Breast epithelium (tissue), 4 donors: ENCODE data around the gene ADRA1B. TPM values are rescaled to one million over a fixed set of nuclear protein-coding genes. Genes with fewer than 3 reads are reported as not detected.
A peak's percentile ranks its signal among the peaks of the same experiment; 100 is the strongest.
"Not testable (repeated sequence)": the region's sequence is repeated elsewhere in the genome, so short reads cannot be mapped to it uniquely, and the experiment has no call there.

Source experiments
- DNase-seq, 2 donors: peaks; one replicate each; pipeline ENCODE4 v3.0.0-alpha.2; 2019; ENCODE audit warnings: low spot score in 2 of 2
- H3K27ac ChIP-seq, 2 donors: fragments of 200-600 bp; sonication (generic) in 1 of 2; one replicate each; pipeline ENCODE4 v1.5.1; 2016 to 2019; ENCODE audit warnings: mild to moderate bottlenecking in 1 of 2
- H3K27me3 ChIP-seq, 2 donors: fragments of 200-600 bp; sonication (generic) in 1 of 2; one replicate each; pipeline versions ENCODE4 v1.5.1 to v1.6.0; 2017 to 2019; ENCODE audit warnings: control low read depth in 1 of 2, mild to moderate bottlenecking in 1 of 2
- H3K36me3 ChIP-seq: fragments of 200-600 bp; one replicate; pipeline ENCODE4 v1.5.1; 2019
- H3K4me1 ChIP-seq, 2 donors: fragments of 200-600 bp; sonication (generic); one replicate each; pipeline ENCODE4 v1.5.1; 2016 to 2019; ENCODE audit warnings: control low read depth in 1 of 2
- H3K4me3 ChIP-seq, 3 donors: fragments of 200-600 bp; sonication (generic); 1 replicate in 2 of 3; 2 replicates in 1 of 3; pipeline ENCODE4 v1.5.1; 2016 to 2019; ENCODE audit warnings: mild to moderate bottlenecking in 3 of 3, moderate library complexity in 2 of 3
- H3K9me3 ChIP-seq, 2 donors: fragments of 200-600 bp; sonication (generic) in 1 of 2; one replicate each; pipeline ENCODE4 v1.5.1; 2016 to 2019; ENCODE audit warnings: control low read depth in 1 of 2
- POLR2A ChIP-seq: fragments of 450-650 bp; IDR thresholded peaks from one replicate; pipeline ENCODE4 v1.6.1; 2016; ENCODE audit warnings: antibody characterized with exemption, mild to moderate bottlenecking, moderate library complexity
- POLR2AphosphoS5 ChIP-seq, 3 donors: sonication (generic); formaldehyde crosslinking; IDR thresholded peaks; one replicate each; pipeline ENCODE4 v1.6.1; 2017; ENCODE audit warnings: antibody characterized with exemption in 3 of 3
- intact Hi-C: fragments of 100-400 bp; cut with DNase I; formaldehyde crosslinking; loops from one replicate; pipeline ENCODE4 v1.15.1; 2023; ENCODE audit warnings: low total_unique reads
- total RNA-seq, 3 donors: library from RNA; depleted of rRNA; stranded (reverse); fragments of >200 nt; gene quantifications; one replicate each; pipeline ENCODE4 v1.1.0, GENCODE V29; 2016
- TF ChIP-seq, protein P1 (sequence below), 3 donors: fragments of 450-650 bp; IDR thresholded peaks; one replicate each; pipeline ENCODE4 v1.5.1; 2016 to 2017; ENCODE audit warnings: antibody characterized with exemption in 3 of 3, mild to moderate bottlenecking in 3 of 3, moderate library complexity in 3 of 3

Gene ADRA1B
- total RNA-seq, 3 donors from 2014 or later = 0.33 to 2.9 (median 0.88) TPM

DNA sequence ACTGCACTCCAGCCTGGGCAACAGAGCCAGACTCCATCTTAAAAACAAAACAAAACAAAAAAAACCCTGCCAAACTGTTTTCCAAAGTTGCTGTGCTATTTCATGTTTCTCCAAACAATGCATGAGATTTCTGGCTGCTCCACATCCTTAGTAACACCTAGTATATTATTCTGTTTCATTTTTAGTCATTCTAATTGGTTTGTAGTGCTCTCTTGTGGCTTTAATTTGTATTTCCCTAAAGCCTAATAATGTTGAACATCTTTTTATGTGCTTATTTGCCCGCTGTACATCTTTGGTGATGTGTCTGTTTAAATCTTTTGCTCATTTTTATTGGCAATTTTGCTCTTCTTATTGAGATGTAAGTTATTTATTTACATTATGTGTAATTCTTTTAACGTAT is 74.2 kb downstream of the ADRA1B start:
- H3K27me3 ChIP-seq = peaks cover 0 to 5% of the 10 kb centered on the region in 2 donors
- H3K36me3 ChIP-seq = no peaks in the 10 kb centered on the region
- intact Hi-C loops = no loop called here
- no peak overlapping the region for H3K4me3 ChIP-seq
- no peak for DNase-seq
- TF ChIP-seq POLR2AphosphoS5 (IDR thresholded peaks at IDR 0.05) (no peak), POLR2A (no peak)
- TF ChIP-seq, protein P1, sequence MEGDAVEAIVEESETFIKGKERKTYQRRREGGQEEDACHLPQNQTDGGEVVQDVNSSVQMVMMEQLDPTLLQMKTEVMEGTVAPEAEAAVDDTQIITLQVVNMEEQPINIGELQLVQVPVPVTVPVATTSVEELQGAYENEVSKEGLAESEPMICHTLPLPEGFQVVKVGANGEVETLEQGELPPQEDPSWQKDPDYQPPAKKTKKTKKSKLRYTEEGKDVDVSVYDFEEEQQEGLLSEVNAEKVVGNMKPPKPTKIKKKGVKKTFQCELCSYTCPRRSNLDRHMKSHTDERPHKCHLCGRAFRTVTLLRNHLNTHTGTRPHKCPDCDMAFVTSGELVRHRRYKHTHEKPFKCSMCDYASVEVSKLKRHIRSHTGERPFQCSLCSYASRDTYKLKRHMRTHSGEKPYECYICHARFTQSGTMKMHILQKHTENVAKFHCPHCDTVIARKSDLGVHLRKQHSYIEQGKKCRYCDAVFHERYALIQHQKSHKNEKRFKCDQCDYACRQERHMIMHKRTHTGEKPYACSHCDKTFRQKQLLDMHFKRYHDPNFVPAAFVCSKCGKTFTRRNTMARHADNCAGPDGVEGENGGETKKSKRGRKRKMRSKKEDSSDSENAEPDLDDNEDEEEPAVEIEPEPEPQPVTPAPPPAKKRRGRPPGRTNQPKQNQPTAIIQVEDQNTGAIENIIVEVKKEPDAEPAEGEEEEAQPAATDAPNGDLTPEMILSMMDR (IDR thresholded peaks at IDR 0.05) = no peak
- no peaks in the 10 kb centered on the region for H3K4me1 ChIP-seq
- H3K27ac ChIP-seq = no peak overlapping the region
- H3K9me3 ChIP-seq = peaks cover 0 to 10% of the 10 kb centered on the region in 2 donors

DNA sequence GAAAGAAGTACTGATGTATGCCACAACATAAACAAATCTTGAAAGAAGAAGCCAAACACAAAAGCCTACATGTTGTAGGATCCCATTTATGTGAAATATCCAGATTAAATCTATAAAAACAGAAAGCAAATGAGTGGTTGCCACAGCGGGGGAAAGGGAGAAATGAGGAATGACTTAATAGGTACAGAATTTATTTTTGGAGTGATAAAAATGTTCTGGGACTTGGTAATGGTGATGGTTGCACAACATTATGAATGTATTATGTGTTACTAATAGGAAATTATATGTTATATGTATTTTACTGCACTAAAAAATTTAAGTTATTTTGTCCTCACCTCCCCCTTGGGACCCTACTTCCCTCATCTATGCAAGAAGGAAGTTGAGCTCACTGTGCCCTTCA is 76.3 kb downstream of the ADRA1B start:
- H3K27ac ChIP-seq = no peak overlapping the region
- H3K27me3 ChIP-seq = no peaks in the 10 kb centered on the region
- TF ChIP-seq POLR2AphosphoS5 (IDR thresholded peaks at IDR 0.05) = no peak
- no peak for DNase-seq
- no peaks in the 10 kb centered on the region for H3K36me3 ChIP-seq
- intact Hi-C loops = no loop called here
- peaks cover 0 to 10% of the 10 kb centered on the region in 2 donors for H3K9me3 ChIP-seq
- no peaks in the 10 kb centered on the region for H3K4me1 ChIP-seq
- no peak overlapping the region for H3K4me3 ChIP-seq

DNA sequence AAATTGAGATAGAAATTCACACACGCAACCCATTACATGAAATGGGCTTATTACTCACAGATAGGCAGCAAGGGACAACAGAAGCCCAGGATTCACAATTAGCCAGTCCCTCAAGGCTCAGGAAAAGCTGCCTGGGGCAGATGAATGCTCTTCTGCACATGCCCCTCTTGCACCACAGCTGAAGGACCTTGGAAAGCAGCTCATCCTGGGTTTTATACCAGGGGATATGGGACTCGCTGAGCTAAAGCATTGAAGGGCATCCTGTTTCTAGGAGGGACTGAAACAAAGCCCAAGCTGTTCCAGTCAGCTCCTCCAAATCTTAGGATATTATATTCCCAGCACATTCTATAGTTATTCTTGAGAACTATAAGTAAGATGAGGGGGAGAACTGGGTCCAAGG is 76.9 kb downstream of the ADRA1B start:
- Histone ChIP-seq H3K27me3 (no peaks in the 10 kb centered on the region), H3K4me1 (no peaks in the 10 kb centered on the region), H3K36me3 (no peaks in the 10 kb centered on the region), H3K9me3 (peaks cover 0 to 10% of the 10 kb centered on the region in 2 donors), H3K27ac (no peak overlapping the region), H3K4me3 (no peak overlapping the region)
- intact Hi-C loops = no loop called here
- no peak for DNase-seq
- TF ChIP-seq POLR2AphosphoS5 (IDR thresholded peaks at IDR 0.05) = no peak
- no peak for TF ChIP-seq POLR2A
- TF ChIP-seq, protein P1 (IDR thresholded peaks at IDR 0.05) = no peak

DNA sequence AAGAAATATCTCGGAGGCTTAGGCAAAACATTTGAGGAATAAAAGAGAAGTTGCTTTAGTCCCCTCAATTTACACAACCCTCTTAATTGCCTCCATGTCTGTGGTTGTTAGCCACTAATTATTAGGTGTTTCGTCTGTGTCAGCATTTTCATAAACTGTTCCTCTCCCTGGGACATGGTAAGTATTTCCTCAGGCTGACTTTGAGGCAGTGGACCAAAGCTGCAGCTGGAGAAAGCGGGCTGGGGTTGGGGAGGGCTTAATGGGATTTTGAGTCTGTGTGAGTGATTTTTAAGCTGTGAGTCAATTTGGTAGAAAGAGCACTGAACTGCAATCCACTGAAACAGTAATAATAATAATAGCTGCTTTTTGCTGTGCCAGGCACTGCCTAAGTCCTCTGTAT is 79.6 kb downstream of the ADRA1B start:
- no peaks in the 10 kb centered on the region for H3K27me3 ChIP-seq
- no peaks in the 10 kb centered on the region for H3K4me1 ChIP-seq
- TF ChIP-seq, protein P1 (IDR thresholded peaks at IDR 0.05) = no peak
- no peak for DNase-seq
- intact Hi-C loops = no loop called here
- no peak overlapping the region for H3K4me3 ChIP-seq
- H3K36me3 ChIP-seq = no peaks in the 10 kb centered on the region
- H3K27ac ChIP-seq = no peak overlapping the region
- peaks cover 0 to 10% of the 10 kb centered on the region in 2 donors for H3K9me3 ChIP-seq

DNA sequence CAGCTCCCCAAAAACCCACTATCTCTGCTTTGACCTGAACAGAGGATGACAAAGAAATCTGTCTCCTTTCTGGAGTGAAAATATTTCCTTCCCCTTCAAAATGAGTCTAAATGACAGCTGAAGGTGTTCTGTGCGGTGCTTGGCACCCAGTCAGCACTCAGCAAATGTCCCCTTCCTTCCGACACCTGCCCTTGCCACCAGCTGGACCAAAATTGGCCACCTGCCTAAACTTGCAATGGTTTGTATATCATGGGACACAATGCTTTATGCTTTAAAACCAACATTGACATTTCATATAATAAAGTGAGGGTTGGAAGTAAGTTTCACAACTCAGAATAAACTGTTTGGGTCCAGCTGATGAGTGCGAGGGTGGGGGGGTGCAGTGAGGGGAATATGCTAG is 85.2 kb downstream of the ADRA1B start:
- Histone ChIP-seq H3K4me3 (no peak overlapping the region), H3K27me3 (no peaks in the 10 kb centered on the region), H3K27ac (no peak overlapping the region), H3K4me1 (no peaks in the 10 kb centered on the region), H3K36me3 (no peaks in the 10 kb centered on the region), H3K9me3 (no peaks in the 10 kb centered on the region)
- TF ChIP-seq, protein P1 (IDR thresholded peaks at IDR 0.05) = no peak
- TF ChIP-seq POLR2A (no peak), POLR2AphosphoS5 (IDR thresholded peaks at IDR 0.05) (no peak)
- DNase-seq = no peak
- intact Hi-C loops = no loop called here

DNA sequence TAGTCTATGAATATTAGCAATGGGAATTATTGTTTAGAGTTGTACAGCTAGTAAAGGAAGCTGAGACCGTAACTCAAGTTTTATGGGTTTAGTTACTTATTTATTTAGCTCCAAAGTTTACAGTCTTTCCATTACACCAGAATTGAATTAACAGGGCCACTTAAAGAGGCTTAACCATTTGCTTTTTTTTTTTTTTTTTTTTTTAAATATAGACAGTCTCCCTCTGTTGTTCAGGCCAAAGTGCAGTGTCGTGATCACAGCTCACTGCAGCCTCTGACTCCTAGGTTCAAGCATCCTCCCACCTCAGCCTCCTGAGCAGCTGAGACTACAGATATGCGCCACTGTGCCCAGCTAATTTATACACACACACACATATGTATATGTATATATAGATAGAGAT is 91.2 kb downstream of the ADRA1B start:
- intact Hi-C loops = no loop called here
- Histone ChIP-seq H3K9me3 (no peaks in the 10 kb centered on the region), H3K4me3 (no peak overlapping the region), H3K4me1 (peaks cover 0 to 6% of the 10 kb centered on the region in 2 donors), H3K27me3 (no peaks in the 10 kb centered on the region), H3K27ac (no peak overlapping the region), H3K36me3 (no peaks in the 10 kb centered on the region)
- DNase-seq = no peak
- TF ChIP-seq, protein P1 (IDR thresholded peaks at IDR 0.05) = no peak
- TF ChIP-seq POLR2A (no peak), POLR2AphosphoS5 (IDR thresholded peaks at IDR 0.05) (no peak)

DNA sequence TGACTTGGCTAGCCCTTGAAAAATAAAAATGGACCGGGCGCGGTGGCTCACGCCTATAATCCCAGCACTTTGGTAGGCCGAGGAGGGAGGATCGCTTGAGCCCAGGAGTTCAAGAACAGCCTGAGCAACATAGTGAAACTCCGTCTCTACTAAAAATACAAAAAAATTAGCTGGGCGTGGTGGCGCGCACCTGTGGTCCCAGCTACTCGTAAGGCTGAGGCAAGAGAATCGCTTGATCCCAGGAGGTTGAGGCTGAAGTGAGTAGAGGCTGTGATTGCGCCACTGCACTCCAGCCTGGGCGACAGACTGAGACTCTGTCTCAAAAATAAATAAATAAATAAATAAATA is 92.2 kb downstream of the ADRA1B start:
- peak overlapping the region; percentile 73 to 84 (median 79) for H3K4me3 ChIP-seq
- DNase-seq, H3K36me3 ChIP-seq, H3K9me3 ChIP-seq, H3K27me3 ChIP-seq, intact Hi-C loops, H3K4me1 ChIP-seq: not testable (repeated sequence)
- H3K27ac ChIP-seq = peak overlapping the region in 1 of 2 donors; percentile 87
